GM23338 (cell line): ENCODE measurements around the gene LMF1. TPM values are rescaled to one million over a fixed set of nuclear protein-coding genes. Genes with fewer than 3 reads are reported as not detected.

Source experiments
- ATAC-seq: fragments of 200-7000 bp; cut with Tn5 transposase; 3 replicates; pipeline ENCODE4 v1.9.1; 2020
- DNase-seq: peaks from one replicate; pipeline ENCODE4 v3.0.0-alpha.2; 2015; ENCODE audit warnings: low spot score
- H2AFZ ChIP-seq: fragments of 200-600 bp; sonication (generic); 2 replicates; pipeline ENCODE4 v1.8.0; 2016; ENCODE audit warnings: antibody characterized with exemption, mild to moderate bottlenecking, moderate library complexity
- H3F3A ChIP-seq: fragments of 200-600 bp; sonication (generic); replicated peaks from 2 replicates; pipeline ENCODE4 v1.8.0; 2017; ENCODE audit warnings: antibody characterized with exemption, mixed run types, low read depth
- H3K27ac ChIP-seq: fragments of 200-600 bp; sonication (generic); 2 replicates; pipeline ENCODE4 v1.6.1; 2016; ENCODE audit warnings: low read depth
- H3K27me3 ChIP-seq: fragments of 200-600 bp; sonication (generic); 2 replicates; pipeline ENCODE4 v1.8.0; 2016; ENCODE audit warnings: mild to moderate bottlenecking, mixed run types, moderate library complexity; ENCODE audit not compliant: insufficient read depth
- H3K36me3 ChIP-seq: fragments of 200-600 bp; sonication (generic); 2 replicates; pipeline ENCODE4 v1.8.0; 2016; ENCODE audit warnings: mild to moderate bottlenecking; ENCODE audit not compliant: insufficient read depth
- H3K4me1 ChIP-seq: fragments of 200-600 bp; sonication (generic); 2 replicates; pipeline ENCODE4 v1.8.0; 2016; ENCODE audit warnings: mild to moderate bottlenecking, moderate library complexity; ENCODE audit not compliant: insufficient read depth
- H3K4me2 ChIP-seq: fragments of 200-600 bp; sonication (generic); 2 replicates; pipeline ENCODE4 v1.7.1; 2017; ENCODE audit warnings: mixed run types
- H3K4me3 ChIP-seq: fragments of 200-600 bp; sonication (generic); 2 replicates; pipeline ENCODE4 v1.6.1; 2016; ENCODE audit warnings: mixed run types
- H3K79me2 ChIP-seq: fragments of 200-600 bp; sonication (generic); replicated peaks from 2 replicates; pipeline ENCODE4 v1.8.0; 2017; ENCODE audit warnings: mild to moderate bottlenecking; ENCODE audit not compliant: insufficient read depth
- H3K9me2 ChIP-seq: fragments of 200-600 bp; sonication (generic); 2 replicates; pipeline ENCODE4 v1.8.0; 2017; ENCODE audit not compliant: insufficient read depth
- H4K20me1 ChIP-seq: fragments of 200-600 bp; sonication (generic); replicated peaks from 2 replicates; pipeline ENCODE4 v1.8.0; 2017; ENCODE audit warnings: mild to moderate bottlenecking; ENCODE audit not compliant: insufficient read depth
- H3K27ac Mint-ChIP-seq: 2 replicates; pipeline ENCODE4 v1.8.0; 2020; ENCODE audit warnings: inconsistent platforms, mild to moderate bottlenecking, moderate library complexity, mixed read lengths
- H3K27me3 Mint-ChIP-seq: 3 replicates; pipeline ENCODE4 v1.8.0; 2022; ENCODE audit warnings: low read depth, mild to moderate bottlenecking, moderate library complexity, mixed read lengths, inconsistent platforms; ENCODE audit not compliant: insufficient read depth, poor library complexity
- H3K36me3 Mint-ChIP-seq: 3 replicates; pipeline ENCODE4 v1.8.0; 2021; ENCODE audit warnings: low read depth, mild to moderate bottlenecking, inconsistent platforms, moderate library complexity, mixed read lengths
- H3K4me1 Mint-ChIP-seq: 3 replicates; pipeline ENCODE4 v1.8.0; 2020; ENCODE audit warnings: mild to moderate bottlenecking, inconsistent platforms, mixed read lengths
- H3K4me3 Mint-ChIP-seq: 3 replicates; pipeline ENCODE4 v1.8.0; 2021; ENCODE audit warnings: moderate library complexity, mild to moderate bottlenecking, inconsistent platforms, mixed read lengths
- H3K9me3 Mint-ChIP-seq: 3 replicates; pipeline ENCODE4 v1.8.0; 2020; ENCODE audit warnings: moderate library complexity, mild to moderate bottlenecking, inconsistent platforms, mixed read lengths
- CREB1 ChIP-seq: fragments of 250-450 bp; sonication (Bioruptor Pico); IDR thresholded peaks from 2 replicates; pipeline ENCODE4 v1.5.0; 2020; ENCODE audit warnings: low read depth, mild to moderate bottlenecking, moderate library complexity
- CTCF ChIP-seq, 2 experiments: fragments of 200-600 bp in 1 of 2; sonication (generic) in 1 of 2; conservative IDR thresholded peaks; 2 replicates each; pipeline versions ENCODE4 v1.5.1 to v1.6.1; 2016 to 2017; ENCODE audit warnings: antibody characterized with exemption in 2 of 2, low read depth in 2 of 2, mild to moderate bottlenecking in 2 of 2, moderate library complexity in 1 of 2
- ETS1 ChIP-seq: IDR thresholded peaks from 2 replicates; pipeline ENCODE4 v1.6.1; 2016; ENCODE audit warnings: antibody characterized with exemption
- EZH2 ChIP-seq: fragments of 200-600 bp; sonication (generic); IDR thresholded peaks from one replicate; pipeline ENCODE4 v1.8.0; 2017; ENCODE audit warnings: antibody characterized with exemption, mild to moderate bottlenecking, low read depth; ENCODE audit not compliant: unreplicated experiment
- EZH2phosphoT487 ChIP-seq: fragments of 200-600 bp; sonication (generic); IDR thresholded peaks from one replicate; pipeline ENCODE4 v1.8.1; 2018; ENCODE audit warnings: antibody characterized with exemption; ENCODE audit not compliant: unreplicated experiment
- JUNB ChIP-seq: IDR thresholded peaks from one replicate; pipeline ENCODE4 v1.6.1; 2016; ENCODE audit warnings: antibody characterized with exemption; ENCODE audit not compliant: unreplicated experiment
- NANOG ChIP-seq: IDR thresholded peaks from 2 replicates; pipeline ENCODE4 v1.6.1; 2016; ENCODE audit warnings: antibody characterized with exemption, borderline replicate concordance
- POLR2AphosphoS5 ChIP-seq: IDR thresholded peaks from 2 replicates; pipeline ENCODE4 v1.6.1; 2016; ENCODE audit warnings: antibody characterized with exemption, low read depth
- REST ChIP-seq: IDR thresholded peaks from one replicate; pipeline ENCODE4 v1.6.1; 2018; ENCODE audit warnings: antibody characterized with exemption; ENCODE audit not compliant: unreplicated experiment
- STAT1 ChIP-seq: IDR thresholded peaks from one replicate; pipeline ENCODE4 v1.6.1; 2016; ENCODE audit warnings: antibody characterized with exemption; ENCODE audit not compliant: unreplicated experiment
- ZNF114 ChIP-seq: fragments of 250-450 bp; sonication (Bioruptor Pico); IDR thresholded peaks from 2 replicates; pipeline ENCODE4 v1.5.0; 2020; ENCODE audit warnings: mild to moderate bottlenecking, moderate library complexity
- ZNF331 ChIP-seq: fragments of 250-450 bp; sonication (Bioruptor Pico); IDR thresholded peaks from 2 replicates; pipeline ENCODE4 v1.5.0; 2020; ENCODE audit warnings: low read depth, mild to moderate bottlenecking, moderate library complexity
- ZNF462 ChIP-seq: fragments of 250-450 bp; sonication (Bioruptor Pico); IDR thresholded peaks from 2 replicates; pipeline ENCODE4 v1.5.0; 2020; ENCODE audit warnings: mild to moderate bottlenecking, moderate library complexity
- polyA plus RNA-seq: library from polyadenylated mRNA; unstranded; fragments of >200 nt; fragmentation: Nextera tagmentation; extraction: Ambion mirVana; gene quantifications from 2 replicates; pipeline ENCODE4 v1.2.1, GENCODE V29; 2016
- total RNA-seq: library from RNA; depleted of rRNA; stranded (reverse); fragments of >200 nt; shearing (Covaris generic); gene quantifications from 2 replicates; pipeline ENCODE4 v1.2.3, GENCODE V29; 2014

Gene LMF1
- total and polyA plus RNA-seq, 2 experiments from 2014 or later = 4.2 to 10.1 TPM

GRCh38 chr16:872436-873242, 98.1 kb downstream of the LMF1 start:
- no peak overlapping the region for H3K4me3 Mint-ChIP-seq
- H3K4me1 ChIP-seq = no peaks in the 10 kb centered on the region
- H2AFZ ChIP-seq = no peak overlapping the region
- H3K36me3 ChIP-seq = no peaks in the 10 kb centered on the region
- no peak overlapping the region for H3K4me2 ChIP-seq
- H3K27ac Mint-ChIP-seq = no peak overlapping the region
- H3K27me3 Mint-ChIP-seq = peaks cover 3% of the 10 kb centered on the region
- no peaks in the 10 kb centered on the region for H3K9me3 Mint-ChIP-seq
- no peaks in the 10 kb centered on the region for H3K27me3 ChIP-seq
- TF ChIP-seq CREB1 (no peak), EZH2phosphoT487 (no peak), ETS1 (no peak), ZNF462 (CRISPR knock-in tag) (no peak), JUNB (no peak), POLR2AphosphoS5 (no peak), CTCF (conservative IDR thresholded peaks at IDR 0.05; ENCODE audit: low read depth in 2 of 2) (no peak), REST (no peak), EZH2 (no peak), ZNF331 (CRISPR knock-in tag) (no peak), NANOG (no peak), STAT1 (no peak), ZNF114 (CRISPR knock-in tag) (no peak)
- no peaks in the 10 kb centered on the region for H4K20me1 ChIP-seq
- DNase-seq (no peak), ATAC-seq (no peak)
- H3F3A ChIP-seq = no peaks in the 10 kb centered on the region
- no peak overlapping the region for H3K27ac ChIP-seq
- no peaks in the 10 kb centered on the region for H3K79me2 ChIP-seq
- no peaks in the 10 kb centered on the region for H3K4me1 Mint-ChIP-seq
- H3K4me3 ChIP-seq = no peak overlapping the region
- no peaks in the 10 kb centered on the region for H3K9me2 ChIP-seq
- no peaks in the 10 kb centered on the region for H3K36me3 Mint-ChIP-seq
